Measurements from ENCODE around the gene GPR141. TPM values are rescaled to one million over a fixed set of nuclear protein-coding genes. Genes with fewer than 3 reads are reported as not detected.

GPR141 gene
- total RNA-seq, 1 experiment from 2014 or later: not detected

DNA sequence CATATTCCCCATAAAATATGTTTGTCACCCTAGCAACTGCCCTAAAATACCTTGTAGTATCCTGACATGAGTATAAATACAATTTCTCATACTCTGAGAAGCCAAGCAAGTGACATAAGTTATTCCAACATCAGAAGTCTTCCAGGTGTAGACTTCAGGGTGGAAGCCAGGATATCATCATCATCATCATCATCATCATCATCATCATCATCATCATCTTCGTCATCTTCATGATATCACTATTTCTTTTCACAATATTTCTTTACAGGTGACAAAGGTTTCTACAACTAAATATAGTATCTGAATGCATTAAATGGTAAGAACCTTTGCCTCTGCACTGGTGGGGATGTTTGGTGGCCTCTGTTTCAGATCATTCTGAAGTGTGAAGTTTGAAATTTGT, 10.0 kb upstream of the GPR141 start:
- TF ChIP-seq, protein P1, sequence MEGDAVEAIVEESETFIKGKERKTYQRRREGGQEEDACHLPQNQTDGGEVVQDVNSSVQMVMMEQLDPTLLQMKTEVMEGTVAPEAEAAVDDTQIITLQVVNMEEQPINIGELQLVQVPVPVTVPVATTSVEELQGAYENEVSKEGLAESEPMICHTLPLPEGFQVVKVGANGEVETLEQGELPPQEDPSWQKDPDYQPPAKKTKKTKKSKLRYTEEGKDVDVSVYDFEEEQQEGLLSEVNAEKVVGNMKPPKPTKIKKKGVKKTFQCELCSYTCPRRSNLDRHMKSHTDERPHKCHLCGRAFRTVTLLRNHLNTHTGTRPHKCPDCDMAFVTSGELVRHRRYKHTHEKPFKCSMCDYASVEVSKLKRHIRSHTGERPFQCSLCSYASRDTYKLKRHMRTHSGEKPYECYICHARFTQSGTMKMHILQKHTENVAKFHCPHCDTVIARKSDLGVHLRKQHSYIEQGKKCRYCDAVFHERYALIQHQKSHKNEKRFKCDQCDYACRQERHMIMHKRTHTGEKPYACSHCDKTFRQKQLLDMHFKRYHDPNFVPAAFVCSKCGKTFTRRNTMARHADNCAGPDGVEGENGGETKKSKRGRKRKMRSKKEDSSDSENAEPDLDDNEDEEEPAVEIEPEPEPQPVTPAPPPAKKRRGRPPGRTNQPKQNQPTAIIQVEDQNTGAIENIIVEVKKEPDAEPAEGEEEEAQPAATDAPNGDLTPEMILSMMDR (conservative IDR thresholded peaks at IDR 0.05; ENCODE audit: low read depth, low read length): no peak
- intact Hi-C loops (cut with micrococcal nuclease): no loop called here
- Histone ChIP-seq H3K9ac (ENCODE audit: low read length) (no peak overlapping the region), H4K20me1 (ENCODE audit: low read length) (no peaks in the 10 kb centered on the region), H3K27me3 (ENCODE audit: low read length) (no peaks in the 10 kb centered on the region), H3K9me2 (replicated peaks; ENCODE audit: low read length) (no peaks in the 10 kb centered on the region), H3K27ac (ENCODE audit: low read length) (no peak overlapping the region), H3K79me2 (ENCODE audit: low read length) (no peaks in the 10 kb centered on the region), H2AFZ (ENCODE audit: low read length) (no peak overlapping the region), H3K4me2 (ENCODE audit: low read length) (no peak overlapping the region), H3K4me3 (ENCODE audit: low read length) (no peak overlapping the region), H3K4me1 (ENCODE audit: insufficient read depth, low read length) (no peaks in the 10 kb centered on the region), H3K9me3 (ENCODE audit: low read length) (no peaks in the 10 kb centered on the region), H3K36me3 (ENCODE audit: low read depth, low read length) (no peaks in the 10 kb centered on the region), H3F3A (ENCODE audit: low read length, unreplicated experiment) (no peaks in the 10 kb centered on the region)
- no TSS peak for BruUV-seq (replicated peaks)
- POLR2A ChIA-PET (ENCODE audit: unreplicated experiment): no interaction called here
- ATAC-seq: no peak
- no peak for DNase-seq
- CTCF ChIA-PET: no interaction called here

- no peak for DNase-seq
- no peaks in the 10 kb centered on the region for H3K27me3 ChIP-seq (ENCODE audit: low read length)
- no peak overlapping the region for H3K27ac ChIP-seq (ENCODE audit: low read length)
- no peak overlapping the region for H3K9ac ChIP-seq (ENCODE audit: low read length)
- no peaks in the 10 kb centered on the region for H3F3A ChIP-seq (ENCODE audit: low read length, unreplicated experiment)
- H3K4me2 ChIP-seq (ENCODE audit: low read length): no peak overlapping the region
- TF ChIP-seq EZH2 (IDR thresholded peaks at IDR 0.05; ENCODE audit: low read length, unreplicated experiment) (no peak), EZH2phosphoT487 (IDR thresholded peaks at IDR 0.05; ENCODE audit: borderline replicate concordance, low read length) (no peak)
- TF ChIP-seq, protein P1 (conservative IDR thresholded peaks at IDR 0.05; ENCODE audit: low read depth, low read length): no peak
- H3K4me3 ChIP-seq (ENCODE audit: low read length): no peak overlapping the region
- no peaks in the 10 kb centered on the region for H3K9me2 ChIP-seq (replicated peaks; ENCODE audit: low read length)
- no TSS peak for BruUV-seq (replicated peaks)
- ChIA-PET CTCF (no interaction called here), POLR2A (ENCODE audit: unreplicated experiment) (no interaction called here)
- no peaks in the 10 kb centered on the region for H3K79me2 ChIP-seq (ENCODE audit: low read length)
- H3K9me3 ChIP-seq (ENCODE audit: low read length): no peaks in the 10 kb centered on the region
- H3K36me3 ChIP-seq (ENCODE audit: low read depth, low read length): no peaks in the 10 kb centered on the region
- intact Hi-C loops (cut with micrococcal nuclease): no loop called here
- ATAC-seq: no peak
- no peaks in the 10 kb centered on the region for H4K20me1 ChIP-seq (ENCODE audit: low read length)
- H3K4me1 ChIP-seq (ENCODE audit: insufficient read depth, low read length): no peaks in the 10 kb centered on the region
- no peak overlapping the region for H2AFZ ChIP-seq (ENCODE audit: low read length)
Measured at GRCh38 chr7:37674531-37674930, 9.0 kb upstream of the GPR141 start.

GRCh38 chr7:37675749-37676148, 7.8 kb upstream of the GPR141 start:
- Histone ChIP-seq H3K36me3 (ENCODE audit: low read depth, low read length) (no peaks in the 10 kb centered on the region), H3K4me3 (ENCODE audit: low read length) (no peak overlapping the region), H3K4me2 (ENCODE audit: low read length) (no peak overlapping the region), H3K27me3 (ENCODE audit: low read length) (no peaks in the 10 kb centered on the region), H3K79me2 (ENCODE audit: low read length) (no peaks in the 10 kb centered on the region), H3F3A (ENCODE audit: low read length, unreplicated experiment) (no peaks in the 10 kb centered on the region), H3K4me1 (ENCODE audit: insufficient read depth, low read length) (no peaks in the 10 kb centered on the region), H4K20me1 (ENCODE audit: low read length) (no peaks in the 10 kb centered on the region), H3K9me3 (ENCODE audit: low read length) (no peaks in the 10 kb centered on the region), H2AFZ (ENCODE audit: low read length) (no peak overlapping the region), H3K27ac (ENCODE audit: low read length) (no peak overlapping the region), H3K9me2 (replicated peaks; ENCODE audit: low read length) (no peaks in the 10 kb centered on the region), H3K9ac (ENCODE audit: low read length) (no peak overlapping the region)
- intact Hi-C loops (cut with micrococcal nuclease): no loop called here
- no peak for DNase-seq
- ChIA-PET POLR2A (ENCODE audit: unreplicated experiment) (no interaction called here), CTCF (no interaction called here)
- BruUV-seq (replicated peaks): no TSS peak
- ATAC-seq: no peak
- TF ChIP-seq, protein P1 (conservative IDR thresholded peaks at IDR 0.05; ENCODE audit: low read depth, low read length): no peak
